Measurements from ENCODE around the gene U2SURP.

U2SURP gene

GRCh38 chr3:143105170-143105569 is 103.8 kb downstream of the U2SURP start:
- no peak for DNase-seq

DNA sequence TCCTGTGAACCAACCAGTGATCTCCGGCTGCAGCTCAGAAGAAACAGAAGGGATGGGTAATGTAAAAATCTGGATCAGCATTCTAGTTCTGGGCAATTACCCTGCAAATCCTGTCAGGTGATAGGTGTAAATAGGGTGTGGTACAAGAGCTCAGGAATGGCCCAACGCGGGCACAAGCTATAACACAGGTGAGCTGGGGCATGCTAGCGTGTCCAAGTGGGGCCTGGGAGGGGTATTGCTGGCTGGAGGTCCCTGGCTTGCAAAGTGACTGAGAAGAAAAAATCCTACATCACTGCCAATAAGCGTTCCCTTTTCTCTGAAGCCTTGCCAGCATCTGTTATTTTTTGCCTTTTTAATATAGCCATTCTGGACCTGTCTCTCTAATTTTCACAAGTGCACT is 108.5 kb downstream of the U2SURP start:
- no peak for DNase-seq

All from suppressor macrophage (primary cell).